Measurements from ENCODE around the gene TNNI3.

GRCh38 chr19:55106591-55106990 lies 50.9 kb downstream of the TNNI3 start:
- TF ChIP-seq CTCF (IDR thresholded peaks at IDR 0.05; ENCODE audit: borderline replicate concordance, extremely low read depth, low read length, poor library complexity, severe bottlenecking): no peak
- no peak for TF ChIP-seq EZH2 (IDR thresholded peaks at IDR 0.05; ENCODE audit: borderline replicate concordance, low read depth, low read length, severe bottlenecking)

Data from DND-41 (cell line).